Nephron progenitor cell (in vitro differentiated cells): ENCODE data around the gene GNLY.
A peak's percentile ranks its signal among the peaks of the same experiment; 100 is the strongest.

ENCODE experiments used
- DNase-seq: peaks from one replicate; pipeline ENCODE4 v3.0.0; 2021
- H3K27ac Mint-ChIP-seq: 2 replicates; pipeline ENCODE4 v1.8.0; 2021; ENCODE audit warnings: mild to moderate bottlenecking, moderate library complexity, mixed read lengths
- H3K27me3 Mint-ChIP-seq: 2 replicates; pipeline ENCODE4 v1.8.0; 2021; ENCODE audit warnings: mild to moderate bottlenecking, low read depth, mixed read lengths; ENCODE audit not compliant: poor library complexity
- H3K36me3 Mint-ChIP-seq: 2 replicates; pipeline ENCODE4 v1.8.0; 2021; ENCODE audit warnings: low read depth, mixed read lengths
- H3K4me1 Mint-ChIP-seq: 2 replicates; pipeline ENCODE4 v1.8.0; 2021; ENCODE audit warnings: mixed read lengths
- H3K4me3 Mint-ChIP-seq: 2 replicates; pipeline ENCODE4 v1.8.0; 2021; ENCODE audit warnings: mild to moderate bottlenecking, moderate library complexity, mixed read lengths
- H3K9me3 Mint-ChIP-seq: 2 replicates; pipeline ENCODE4 v1.8.0; 2021; ENCODE audit warnings: mild to moderate bottlenecking, moderate library complexity, mixed read lengths
- TF ChIP-seq, protein P1 (sequence below): fragments of 200-600 bp; sonication (generic); IDR thresholded peaks from 2 replicates; pipeline ENCODE4 v1.5.0; 2021; ENCODE audit warnings: antibody characterized with exemption

Gene GNLY

DNA sequence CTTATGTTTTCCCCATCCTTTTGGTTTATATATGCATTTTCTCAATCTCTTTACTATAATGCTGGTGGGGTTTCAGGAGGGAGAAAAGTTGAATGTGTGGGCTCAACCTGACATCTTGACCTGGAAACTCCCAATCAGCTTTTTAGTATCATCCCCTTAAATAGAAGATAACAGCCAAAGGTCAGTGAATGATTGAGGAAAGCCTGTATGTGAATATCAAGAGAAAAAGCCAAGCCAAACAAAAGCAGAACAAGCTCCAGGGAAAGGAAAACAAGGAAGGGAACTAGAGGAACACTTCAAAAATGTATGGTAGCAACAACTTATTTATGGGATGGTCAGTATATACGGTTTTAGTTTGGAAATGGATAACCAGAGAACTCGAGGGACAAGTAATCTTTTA is 31.3 kb downstream of the GNLY start:
- H3K4me3 Mint-ChIP-seq = no peak overlapping the region
- TF ChIP-seq, protein P1, sequence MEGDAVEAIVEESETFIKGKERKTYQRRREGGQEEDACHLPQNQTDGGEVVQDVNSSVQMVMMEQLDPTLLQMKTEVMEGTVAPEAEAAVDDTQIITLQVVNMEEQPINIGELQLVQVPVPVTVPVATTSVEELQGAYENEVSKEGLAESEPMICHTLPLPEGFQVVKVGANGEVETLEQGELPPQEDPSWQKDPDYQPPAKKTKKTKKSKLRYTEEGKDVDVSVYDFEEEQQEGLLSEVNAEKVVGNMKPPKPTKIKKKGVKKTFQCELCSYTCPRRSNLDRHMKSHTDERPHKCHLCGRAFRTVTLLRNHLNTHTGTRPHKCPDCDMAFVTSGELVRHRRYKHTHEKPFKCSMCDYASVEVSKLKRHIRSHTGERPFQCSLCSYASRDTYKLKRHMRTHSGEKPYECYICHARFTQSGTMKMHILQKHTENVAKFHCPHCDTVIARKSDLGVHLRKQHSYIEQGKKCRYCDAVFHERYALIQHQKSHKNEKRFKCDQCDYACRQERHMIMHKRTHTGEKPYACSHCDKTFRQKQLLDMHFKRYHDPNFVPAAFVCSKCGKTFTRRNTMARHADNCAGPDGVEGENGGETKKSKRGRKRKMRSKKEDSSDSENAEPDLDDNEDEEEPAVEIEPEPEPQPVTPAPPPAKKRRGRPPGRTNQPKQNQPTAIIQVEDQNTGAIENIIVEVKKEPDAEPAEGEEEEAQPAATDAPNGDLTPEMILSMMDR = no peak
- no peaks in the 10 kb centered on the region for H3K36me3 Mint-ChIP-seq
- H3K9me3 Mint-ChIP-seq = peaks cover 5% of the 10 kb centered on the region
- no peak for DNase-seq
- peaks cover 9% of the 10 kb centered on the region for H3K4me1 Mint-ChIP-seq
- H3K27me3 Mint-ChIP-seq = peaks cover 35% of the 10 kb centered on the region
- no peak overlapping the region for H3K27ac Mint-ChIP-seq

GRCh38 chr2:85727798-85728197 is 33.6 kb downstream of the GNLY start:
- peaks cover 24% of the 10 kb centered on the region for H3K4me1 Mint-ChIP-seq
- H3K4me3 Mint-ChIP-seq = no peak overlapping the region
- peaks cover 29% of the 10 kb centered on the region for H3K27me3 Mint-ChIP-seq
- TF ChIP-seq, protein P1 = no peak
- no peak for DNase-seq
- no peak overlapping the region for H3K27ac Mint-ChIP-seq
- H3K36me3 Mint-ChIP-seq = no peaks in the 10 kb centered on the region
- no peaks in the 10 kb centered on the region for H3K9me3 Mint-ChIP-seq

- no peaks in the 10 kb centered on the region for H3K36me3 Mint-ChIP-seq
- H3K4me1 Mint-ChIP-seq = peaks cover 28% of the 10 kb centered on the region
- H3K4me3 Mint-ChIP-seq = no peak overlapping the region
- H3K27ac Mint-ChIP-seq = no peak overlapping the region
- TF ChIP-seq, protein P1 = no peak
- H3K27me3 Mint-ChIP-seq = peaks cover 29% of the 10 kb centered on the region
- no peak for DNase-seq
- no peaks in the 10 kb centered on the region for H3K9me3 Mint-ChIP-seq
Observed at GRCh38 chr2:85728342-85728741, 34.2 kb downstream of the GNLY start.

DNA sequence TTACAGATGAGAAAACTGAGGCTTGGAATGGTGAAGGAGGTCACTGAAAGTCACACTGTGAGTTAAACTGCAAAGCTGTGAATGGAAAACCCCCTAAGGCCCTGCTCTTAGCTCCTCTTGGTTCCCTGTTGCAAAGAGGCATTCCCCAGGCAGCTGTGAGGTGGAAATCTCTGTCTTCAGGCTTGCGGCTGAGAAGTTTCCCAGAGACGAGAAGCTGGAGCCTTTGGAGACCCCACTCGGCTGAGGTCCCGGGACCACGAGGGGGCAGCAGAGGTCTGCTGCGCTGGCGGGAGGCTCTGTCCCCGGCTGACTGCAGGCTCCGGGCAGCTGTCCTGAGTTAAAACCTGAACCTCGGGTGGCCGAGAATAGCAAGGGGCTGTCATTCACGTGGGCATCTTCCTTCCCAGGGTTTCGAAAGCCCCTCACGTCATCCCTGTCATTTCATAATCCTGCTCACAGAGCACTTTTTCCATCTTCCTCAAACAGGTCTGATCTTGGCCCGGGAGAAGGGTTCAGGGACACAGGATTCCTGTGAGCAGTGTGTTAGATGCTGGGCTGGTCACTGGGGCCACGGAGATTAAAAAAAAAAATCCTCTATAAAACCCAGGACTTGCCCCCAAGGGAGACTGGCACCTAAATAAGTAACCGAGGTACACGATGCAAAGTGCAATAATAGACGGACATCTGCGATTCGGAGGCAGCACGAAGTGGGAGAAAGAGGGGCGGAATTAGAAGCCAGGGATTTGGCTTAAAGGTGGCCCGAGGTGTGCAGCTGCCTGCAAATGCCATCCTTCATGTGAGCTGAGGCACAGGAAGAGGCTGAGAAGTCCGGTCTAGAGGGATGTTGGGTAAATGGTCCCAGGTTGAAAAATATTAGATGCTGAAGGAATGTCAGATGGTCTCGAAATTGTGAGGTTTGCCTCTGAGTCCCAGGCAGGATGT is 35.0 kb downstream of the GNLY start:
- Mint-ChIP-seq H3K27me3 (peaks cover 25% of the 10 kb centered on the region), H3K4me1 (peaks cover 28% of the 10 kb centered on the region), H3K27ac (no peak overlapping the region), H3K4me3 (no peak overlapping the region), H3K9me3 (no peaks in the 10 kb centered on the region), H3K36me3 (no peaks in the 10 kb centered on the region)
- TF ChIP-seq, protein P1 = peak; percentile 97
- DNase-seq = peak; percentile 96

DNA sequence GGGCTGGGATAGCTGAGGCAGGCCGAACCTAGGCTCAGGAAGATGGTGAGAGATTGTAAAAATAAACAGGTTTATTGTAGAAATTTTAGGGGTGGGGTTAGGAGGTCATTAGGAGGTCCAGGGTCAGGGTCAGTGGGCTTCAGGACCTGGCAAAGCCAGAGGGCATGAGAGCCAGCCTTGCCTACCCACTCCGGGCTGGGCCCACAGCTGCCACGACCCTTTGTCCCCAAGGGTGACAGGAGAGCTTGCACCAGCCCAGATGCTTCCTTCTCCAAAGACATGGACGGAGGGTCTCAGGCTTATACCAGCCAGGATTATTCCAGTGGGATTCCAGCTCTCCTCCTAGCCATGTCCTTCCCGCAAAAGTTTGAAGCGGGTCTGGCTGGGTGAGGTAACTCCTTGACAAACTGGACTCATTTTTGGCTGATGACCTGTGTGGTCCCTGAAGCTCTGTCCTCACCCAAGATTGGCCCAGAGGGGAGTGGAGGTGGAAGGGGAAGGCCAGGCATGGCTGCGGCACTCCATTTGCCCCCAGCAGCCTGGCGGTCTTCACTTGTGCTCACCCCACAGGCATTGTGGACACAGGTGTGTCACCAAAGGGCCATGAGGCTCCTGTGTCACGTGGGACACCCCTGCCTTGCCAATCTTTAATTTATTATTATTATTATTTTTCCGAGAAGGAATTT is 35.8 kb downstream of the GNLY start:
- H3K27ac Mint-ChIP-seq = no peak overlapping the region
- peaks cover 28% of the 10 kb centered on the region for H3K4me1 Mint-ChIP-seq
- H3K9me3 Mint-ChIP-seq = no peaks in the 10 kb centered on the region
- H3K4me3 Mint-ChIP-seq = no peak overlapping the region
- TF ChIP-seq, protein P1 = no peak
- H3K27me3 Mint-ChIP-seq = peaks cover 23% of the 10 kb centered on the region
- H3K36me3 Mint-ChIP-seq = no peaks in the 10 kb centered on the region
- no peak for DNase-seq
